Type B pancreatic cell (in vitro differentiated cells): ENCODE measurements around the gene XRCC5. TPM values are rescaled to one million over a fixed set of nuclear protein-coding genes. Genes with fewer than 3 reads are reported as not detected.

Source experiments
- DNase-seq: peaks from one replicate; pipeline ENCODE4 v3.0.0; 2021; ENCODE audit warnings: mixed read lengths; ENCODE audit not compliant: unreplicated experiment; ENCODE audit errors: extremely low spot score
- H3K27ac Mint-ChIP-seq: 2 replicates; pipeline ENCODE4 v1.8.0; 2021; ENCODE audit warnings: mild to moderate bottlenecking, mixed read lengths
- H3K27me3 Mint-ChIP-seq: 2 replicates; pipeline ENCODE4 v1.8.0; 2021; ENCODE audit warnings: mixed read lengths
- H3K36me3 Mint-ChIP-seq: 2 replicates; pipeline ENCODE4 v1.8.0; 2021; ENCODE audit warnings: mixed read lengths
- H3K4me1 Mint-ChIP-seq: one replicate; pipeline ENCODE4 v1.8.0; 2021; ENCODE audit warnings: mixed read lengths; ENCODE audit not compliant: unreplicated experiment
- H3K4me3 Mint-ChIP-seq: 2 replicates; pipeline ENCODE4 v1.8.0; 2021; ENCODE audit warnings: mild to moderate bottlenecking, mixed read lengths
- H3K9me3 Mint-ChIP-seq: 2 replicates; pipeline ENCODE4 v1.8.0; 2021; ENCODE audit warnings: mixed read lengths
- CTCF ChIP-seq: fragments of 200-600 bp; sonication (generic); conservative IDR thresholded peaks from 2 replicates; pipeline ENCODE4 v1.5.0; 2021; ENCODE audit warnings: antibody characterized with exemption, mild to moderate bottlenecking
- total RNA-seq: library from RNA; stranded (reverse); gene quantifications from 2 replicates; pipeline ENCODE4 v1.2.1, GENCODE V29; 2021; ENCODE audit warnings: low replicate concordance

The XRCC5 gene
- total RNA-seq, 1 donor from 2014 or later, result 349 TPM

- Mint-ChIP-seq H3K36me3 (peaks cover 31% of the 10 kb centered on the region), H3K27ac (peak overlapping the region; percentile 99), H3K27me3 (no peaks in the 10 kb centered on the region), H3K4me1 (peaks cover 62% of the 10 kb centered on the region), H3K9me3 (no peaks in the 10 kb centered on the region), H3K4me3 (peak overlapping the region; percentile 100)
- TF ChIP-seq CTCF, result peak; percentile 77
- DNase-seq, result no peak
Observed at GRCh38 chr2:216109962-216110614, 940 bp downstream of the XRCC5 start.

- peak overlapping the region; percentile 99 for H3K27ac Mint-ChIP-seq
- peak overlapping the region; percentile 100 for H3K4me3 Mint-ChIP-seq
- no peak for TF ChIP-seq CTCF
- peaks cover 62% of the 10 kb centered on the region for H3K4me1 Mint-ChIP-seq
- no peaks in the 10 kb centered on the region for H3K27me3 Mint-ChIP-seq
- no peaks in the 10 kb centered on the region for H3K9me3 Mint-ChIP-seq
- peaks cover 31% of the 10 kb centered on the region for H3K36me3 Mint-ChIP-seq
- no peak for DNase-seq
Observed at GRCh38 chr2:216110620-216111019, 1.5 kb downstream of the XRCC5 start.

GRCh38 chr2:216111122-216111521 lies 2.0 kb downstream of the XRCC5 start:
- peak overlapping the region; percentile 100 for H3K4me3 Mint-ChIP-seq
- H3K4me1 Mint-ChIP-seq, result peaks cover 64% of the 10 kb centered on the region
- no peak for TF ChIP-seq CTCF
- no peak for DNase-seq
- no peaks in the 10 kb centered on the region for H3K9me3 Mint-ChIP-seq
- H3K27ac Mint-ChIP-seq, result peak overlapping the region; percentile 99
- H3K36me3 Mint-ChIP-seq, result peaks cover 32% of the 10 kb centered on the region
- no peaks in the 10 kb centered on the region for H3K27me3 Mint-ChIP-seq

- H3K36me3 Mint-ChIP-seq, result peaks cover 45% of the 10 kb centered on the region
- peaks cover 72% of the 10 kb centered on the region for H3K4me1 Mint-ChIP-seq
- no peaks in the 10 kb centered on the region for H3K9me3 Mint-ChIP-seq
- no peaks in the 10 kb centered on the region for H3K27me3 Mint-ChIP-seq
- peak overlapping the region; percentile 18 for H3K4me3 Mint-ChIP-seq
- H3K27ac Mint-ChIP-seq, result peak overlapping the region; percentile 99
- TF ChIP-seq CTCF, result no peak
- no peak for DNase-seq
Observed at GRCh38 chr2:216112926-216113325, 3.8 kb downstream of the XRCC5 start.

- peak overlapping the region; percentile 99 for H3K27ac Mint-ChIP-seq
- no peaks in the 10 kb centered on the region for H3K9me3 Mint-ChIP-seq
- no peak for TF ChIP-seq CTCF
- H3K36me3 Mint-ChIP-seq, result peaks cover 45% of the 10 kb centered on the region
- H3K4me1 Mint-ChIP-seq, result peaks cover 69% of the 10 kb centered on the region
- peak overlapping the region; percentile 11 for H3K4me3 Mint-ChIP-seq
- H3K27me3 Mint-ChIP-seq, result no peaks in the 10 kb centered on the region
- DNase-seq, result no peak
Observed at GRCh38 chr2:216113572-216113971, 4.4 kb downstream of the XRCC5 start.
